GM21619 (cell line): ENCODE data around the gene SLC38A3.

Experiments used
- ATAC-seq: cut with Tn5 transposase; IDR thresholded peaks from one replicate; pipeline ENCODE4 v1.9.1; 2021; ENCODE audit not compliant: unreplicated experiment

SLC38A3 gene

GRCh38 chr3:50265571-50265970 lies 60.5 kb downstream of the SLC38A3 start:
- no peak for ATAC-seq

- no peak for ATAC-seq
Observed at GRCh38 chr3:50266017-50266416, 60.9 kb downstream of the SLC38A3 start.

GRCh38 chr3:50266836-50267235 lies 61.8 kb downstream of the SLC38A3 start:
- ATAC-seq = no peak

DNA sequence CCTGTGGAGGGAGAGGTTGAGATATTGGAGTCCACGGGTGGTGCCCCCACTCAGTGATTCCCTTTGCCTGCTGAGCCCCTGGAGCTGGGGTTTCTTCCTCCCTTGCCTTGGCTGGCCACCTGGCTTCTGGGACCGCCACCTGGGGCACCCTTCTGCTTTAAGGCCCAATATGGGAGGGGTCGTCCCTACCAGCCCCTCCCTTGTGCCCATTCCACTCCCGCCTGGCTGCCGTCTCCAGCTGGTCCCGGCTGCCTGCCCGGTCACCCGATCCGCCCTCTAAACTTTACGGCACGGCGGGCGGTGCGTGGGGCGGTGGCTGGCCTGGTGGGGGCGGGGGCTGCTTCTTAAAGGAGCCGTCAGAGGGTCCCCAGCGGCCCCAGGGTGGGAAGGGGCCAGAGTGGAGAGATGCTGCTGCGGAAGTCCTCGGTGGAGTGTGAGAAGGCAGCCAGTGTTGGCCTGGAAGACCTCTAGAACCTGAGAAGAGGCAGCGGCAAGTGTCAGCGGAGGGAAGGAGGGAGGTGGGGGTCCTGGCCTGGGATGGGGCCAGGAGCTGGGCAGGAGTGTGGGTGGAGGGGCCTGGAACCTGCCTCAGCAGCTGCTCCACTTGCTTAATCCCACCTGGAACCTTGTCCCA lies 62.3 kb downstream of the SLC38A3 start:
- ATAC-seq = no peak

- no peak for ATAC-seq
Observed at GRCh38 chr3:50268276-50268675, 63.2 kb downstream of the SLC38A3 start.

GRCh38 chr3:50268703-50269451 lies 63.8 kb downstream of the SLC38A3 start, which contains the start of gene SEMA3B:
SEMA3B (plus strand) TSS chr3:50269147; CDS start chr3:50269241, 94 bp downstream.
- ATAC-seq = no peak

DNA sequence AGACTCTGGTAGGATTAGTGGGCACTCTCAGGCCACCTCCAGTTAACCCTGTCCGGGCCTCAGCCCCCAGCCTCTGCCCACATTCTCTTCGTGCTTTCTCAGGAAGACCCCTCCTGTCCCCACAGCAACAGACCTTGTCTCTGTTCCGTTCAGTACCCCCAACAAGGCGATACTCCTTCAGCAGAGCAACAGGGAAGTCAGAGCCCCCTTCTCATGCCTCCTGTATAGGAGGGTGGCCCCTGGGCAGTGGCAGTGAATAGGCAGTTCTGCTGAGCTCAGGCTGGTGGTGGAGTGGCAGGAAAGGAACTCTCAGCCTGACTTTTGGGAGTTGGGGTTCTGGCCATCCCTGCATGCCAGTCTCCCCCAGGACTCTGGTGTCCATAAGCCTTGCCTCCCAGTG lies 64.4 kb downstream of the SLC38A3 start:
- ATAC-seq = no peak

DNA sequence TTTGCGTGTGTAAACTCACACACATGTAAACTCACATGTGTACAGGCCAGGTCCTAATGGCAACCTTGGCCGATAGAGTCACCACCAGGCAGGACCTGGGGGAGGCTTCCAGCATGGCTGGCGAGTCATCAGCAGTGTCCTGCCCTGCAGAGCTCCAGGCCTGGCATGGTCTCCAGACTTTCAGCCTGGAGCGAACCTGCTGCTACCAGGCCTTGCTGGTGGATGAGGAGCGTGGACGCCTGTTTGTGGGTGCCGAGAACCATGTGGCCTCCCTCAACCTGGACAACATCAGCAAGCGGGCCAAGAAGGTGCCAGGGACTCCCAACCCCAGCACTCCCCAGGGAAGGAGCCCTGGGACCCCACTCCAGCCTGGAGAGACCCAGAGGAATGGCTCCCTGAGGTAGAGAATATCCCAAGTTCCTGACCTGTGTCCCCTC lies 64.9 kb downstream of the SLC38A3 start:
- no peak for ATAC-seq

GRCh38 chr3:50270422-50271224 lies 65.6 kb downstream of the SLC38A3 start:
- ATAC-seq = no peak
